SW480 (cell line): Measurements from ENCODE around the gene HIPK2.

Experiments
- DNase-seq: peaks from one replicate; pipeline ENCODE4 v3.0.0-alpha.2; 2016; ENCODE audit warnings: low spot score

Gene HIPK2

DNA sequence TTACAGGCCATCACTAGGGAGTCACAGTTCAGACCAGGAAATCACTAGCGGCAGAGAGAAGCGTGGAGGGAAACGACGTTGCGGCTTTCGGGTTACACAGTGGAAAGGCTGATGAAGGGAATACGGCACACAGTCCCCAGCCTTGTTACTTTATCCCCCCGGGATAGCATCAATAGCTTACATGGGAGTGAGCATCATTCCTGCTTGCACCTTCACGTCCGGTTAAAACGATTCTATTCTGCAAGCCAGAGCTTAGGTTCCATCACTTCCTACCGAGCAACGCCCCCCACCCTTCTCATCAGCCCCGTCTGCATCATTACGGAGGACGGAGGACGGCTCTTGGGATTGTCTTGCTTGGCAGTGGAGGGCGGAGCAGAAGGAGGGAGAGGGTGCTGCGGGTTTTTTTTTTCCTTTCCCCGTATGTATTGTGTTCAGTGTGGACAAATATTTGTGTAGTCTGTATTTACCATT is 129.4 kb downstream of the HIPK2 start:
- DNase-seq: no peak

DNA sequence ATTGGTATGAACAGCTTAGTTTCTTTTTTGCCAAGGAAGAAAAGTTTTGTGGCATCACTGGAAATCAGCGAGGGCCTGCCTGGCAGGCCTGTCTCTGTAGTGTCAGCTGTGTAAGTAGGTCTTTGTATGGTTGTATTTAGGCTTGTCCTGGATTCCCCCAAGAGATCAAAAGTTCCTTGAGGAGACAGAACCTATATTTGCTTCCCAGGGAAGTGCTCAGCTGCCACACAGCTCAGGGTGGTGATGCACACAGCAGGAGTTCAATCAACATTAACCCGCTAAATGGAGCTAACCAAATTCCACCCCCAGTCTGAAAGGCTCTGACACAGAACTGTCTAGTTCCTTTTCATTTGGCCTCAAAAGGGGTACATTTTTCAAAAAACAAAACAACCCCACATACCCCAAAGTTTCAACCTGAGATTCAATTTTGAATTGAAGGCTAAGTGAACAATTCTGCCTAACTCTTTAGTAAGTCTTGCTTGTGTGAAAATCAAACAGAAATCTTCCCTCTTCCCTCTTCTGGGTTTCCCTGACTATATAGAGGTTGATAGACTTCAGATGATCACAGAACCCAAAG is 129.9 kb downstream of the HIPK2 start:
- DNase-seq: no peak

DNA sequence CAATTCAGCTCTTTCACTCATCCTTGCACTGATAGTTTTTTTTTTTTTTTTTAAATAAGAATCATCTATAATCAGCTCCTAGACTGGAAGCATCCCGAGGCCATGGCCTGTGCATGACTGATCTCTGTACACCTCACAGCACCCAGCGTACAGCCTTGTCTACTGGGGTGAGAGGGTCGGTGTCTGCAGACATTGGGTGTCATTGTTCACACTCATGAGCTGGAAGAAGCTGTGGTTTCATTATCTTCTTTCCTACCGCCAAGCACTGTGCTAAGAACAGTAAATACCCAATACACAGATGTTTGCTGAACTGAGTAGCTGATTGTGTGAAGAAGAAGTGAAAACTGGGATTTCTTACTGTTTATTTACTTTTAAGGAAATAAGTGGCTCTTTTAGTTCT is 130.7 kb downstream of the HIPK2 start:
- DNase-seq: no peak

DNA sequence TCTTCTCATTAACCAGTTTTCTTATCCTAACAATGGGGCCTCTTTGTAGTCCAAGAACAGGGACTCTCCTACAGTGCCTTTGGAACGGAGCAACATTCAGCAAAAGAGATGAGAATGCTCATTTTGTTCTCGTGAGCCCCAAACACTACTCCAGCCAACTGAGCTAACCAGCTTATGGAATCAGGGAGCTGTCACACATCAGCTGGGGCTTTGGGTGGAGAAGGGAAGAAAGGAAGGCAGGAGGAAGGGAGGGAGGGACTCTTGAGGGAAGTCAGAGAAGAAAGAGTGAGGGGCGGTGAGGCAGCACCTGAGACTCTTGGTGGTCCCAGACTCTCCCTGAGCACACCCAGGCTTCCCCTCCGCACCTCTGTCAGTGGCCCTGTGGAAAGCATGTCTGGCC is 131.2 kb downstream of the HIPK2 start:
- no peak for DNase-seq

DNA sequence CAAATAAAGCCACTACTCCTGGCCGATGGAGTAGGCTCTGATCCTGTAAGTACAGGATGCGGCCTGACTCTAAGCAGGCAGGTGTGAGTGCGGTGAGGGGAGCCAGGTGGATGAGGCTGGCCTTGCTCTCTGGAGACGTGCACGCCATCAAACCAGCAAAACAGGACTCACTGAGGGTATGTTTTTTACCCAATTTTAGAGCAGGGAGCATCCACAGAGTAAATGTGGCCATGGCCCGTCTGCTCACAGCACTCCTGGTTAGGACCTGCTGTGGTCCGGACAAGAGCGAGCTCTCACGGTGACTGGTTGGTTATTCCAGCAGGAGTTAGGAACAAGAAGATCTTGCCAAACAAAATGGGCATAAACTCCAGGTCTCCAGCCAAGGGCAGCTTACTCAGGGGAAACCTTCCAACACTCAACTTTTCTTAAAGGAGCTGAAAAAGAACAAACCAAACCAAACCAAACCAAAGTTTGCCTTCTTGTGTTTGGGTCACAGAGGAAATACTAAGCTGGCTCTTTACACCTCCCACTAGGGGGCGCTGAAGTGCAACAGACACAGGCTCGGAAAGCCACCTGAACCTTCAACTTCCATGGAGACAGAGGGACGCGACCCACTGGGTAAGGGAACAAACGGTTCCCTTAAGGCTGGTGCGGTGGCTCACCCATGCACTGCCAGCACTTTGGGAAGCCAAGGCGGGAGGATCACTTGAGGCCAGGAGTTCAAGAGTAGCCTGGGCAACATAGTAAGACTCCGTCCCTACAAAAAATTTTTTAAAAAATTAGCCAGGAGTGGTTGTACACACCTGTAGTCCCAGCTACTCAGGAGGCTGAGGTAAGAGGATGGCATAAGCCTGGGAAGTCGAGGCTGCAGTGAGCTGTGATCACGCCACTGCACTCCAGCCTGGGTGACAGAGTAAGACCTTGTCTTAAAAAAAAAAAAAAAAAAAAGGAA is 131.9 kb downstream of the HIPK2 start:
- DNase-seq: peak; percentile 78

DNA sequence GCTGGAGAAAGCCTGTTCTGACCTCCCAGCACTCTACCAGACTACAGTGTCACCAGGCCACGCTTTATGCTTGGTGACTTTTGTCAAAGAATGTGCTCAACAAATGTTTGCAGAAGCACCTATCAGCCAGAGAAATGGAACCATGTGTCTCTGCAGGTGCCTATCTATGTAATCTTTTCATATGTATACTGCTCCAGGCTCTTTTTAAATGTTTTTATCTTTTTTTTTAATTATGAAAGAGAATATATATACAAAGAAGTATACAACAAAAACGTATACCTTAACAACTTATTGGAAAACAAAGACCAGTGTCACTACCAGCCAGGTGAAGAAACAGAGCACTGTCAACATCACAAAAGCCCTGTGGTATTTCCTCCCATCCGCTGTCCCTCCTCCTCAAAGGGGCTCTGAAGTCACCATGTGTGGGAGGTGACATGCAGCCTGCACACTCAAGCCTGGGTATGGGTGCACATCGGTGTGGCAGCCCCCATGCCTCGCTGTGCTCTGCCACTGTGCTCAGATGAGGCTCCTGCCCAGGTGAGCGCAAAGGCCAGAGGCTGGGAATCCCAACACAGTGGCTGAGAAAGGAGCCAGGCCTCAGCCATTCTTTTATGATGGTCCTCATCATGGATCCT is 133.7 kb downstream of the HIPK2 start:
- peak; percentile 62 for DNase-seq

DNA sequence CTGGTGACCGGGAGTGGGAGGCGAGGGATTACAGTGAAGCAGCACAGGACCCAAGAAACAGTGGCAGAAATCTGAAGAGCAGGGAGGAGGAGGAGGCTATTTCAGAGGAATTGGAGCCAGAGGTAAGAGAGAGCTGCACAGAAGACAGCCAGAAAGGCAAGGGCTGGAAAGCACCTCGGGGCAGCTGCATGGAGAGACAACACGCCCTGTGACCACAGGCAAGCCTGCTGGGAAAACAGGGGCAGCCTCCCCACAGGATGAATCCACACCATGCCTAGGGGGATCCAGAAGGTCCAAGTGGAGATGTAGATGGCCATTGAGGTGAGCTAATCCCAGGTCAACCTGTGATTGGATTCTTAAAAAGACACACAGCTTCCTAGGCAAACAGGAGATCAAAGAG is 135.5 kb downstream of the HIPK2 start:
- DNase-seq: no peak

DNA sequence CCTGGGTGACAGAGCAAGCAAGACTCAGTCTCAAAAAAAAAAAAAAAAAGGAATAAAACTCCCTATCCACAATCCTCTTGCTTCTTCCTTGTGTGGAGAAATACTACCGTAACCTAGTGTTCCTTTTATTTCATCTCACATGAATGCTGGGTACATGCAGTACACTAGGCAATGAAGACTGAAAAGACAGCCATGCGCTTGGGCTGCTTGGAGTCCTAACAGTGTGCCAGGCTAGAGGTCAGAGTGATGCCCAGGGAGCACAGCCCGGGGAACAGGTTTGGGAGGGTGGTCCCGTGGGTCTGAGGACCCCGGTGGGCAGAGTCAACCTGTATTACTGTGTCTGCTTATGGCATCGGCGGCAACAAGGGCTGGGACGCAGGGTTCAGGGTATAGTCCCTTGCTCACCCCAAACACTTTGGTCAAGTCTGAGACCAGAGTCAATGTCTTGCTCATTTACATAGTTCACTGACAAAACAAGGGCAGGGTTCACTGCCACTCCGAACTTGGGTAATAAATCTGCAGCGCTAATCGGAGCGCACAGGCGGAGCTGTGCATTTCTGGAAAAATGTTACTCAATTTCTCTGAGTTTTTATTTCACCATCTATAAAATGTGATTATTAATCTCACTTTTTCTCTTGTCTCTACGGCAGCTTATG is 136.3 kb downstream of the HIPK2 start:
- DNase-seq: no peak

DNA sequence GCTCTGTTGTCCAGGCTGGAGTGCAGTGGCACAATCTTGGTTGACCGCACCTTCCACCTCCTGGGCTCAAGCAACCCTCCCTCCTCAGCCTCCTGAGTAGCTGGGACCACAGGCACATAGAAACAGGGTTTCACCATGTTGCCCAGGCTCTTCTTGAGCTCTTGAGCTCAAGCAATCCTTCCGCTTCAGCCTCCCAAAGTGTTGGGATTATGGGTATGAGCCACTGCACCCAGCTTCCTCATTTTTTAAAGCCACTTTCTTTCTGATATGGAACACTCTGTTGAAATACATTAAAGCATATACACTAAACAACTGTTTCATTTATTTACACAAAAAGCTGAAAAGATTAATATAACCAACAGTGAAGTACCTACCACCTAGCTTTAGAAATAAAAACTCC is 137.1 kb downstream of the HIPK2 start:
- no peak for DNase-seq

DNA sequence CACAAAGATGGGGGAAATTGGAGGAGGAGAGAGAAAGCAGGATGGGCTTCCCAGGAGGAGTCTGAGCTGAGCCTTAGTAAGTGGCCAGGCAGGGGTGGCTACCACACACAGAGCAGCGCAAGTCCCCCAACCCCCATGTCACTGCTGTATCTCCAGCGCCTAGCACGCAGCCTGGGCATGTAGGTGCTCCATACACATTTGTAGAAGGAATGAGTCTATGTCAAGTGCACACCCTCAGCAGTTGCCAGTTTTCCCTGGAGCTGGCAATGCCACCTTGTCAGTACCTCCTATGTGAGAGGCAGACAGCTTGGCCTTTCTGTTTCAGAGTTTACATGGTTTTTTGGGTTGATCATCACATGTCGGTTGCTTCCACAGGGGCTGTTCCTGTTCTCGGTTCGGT is 138.2 kb downstream of the HIPK2 start:
- no peak for DNase-seq

DNA sequence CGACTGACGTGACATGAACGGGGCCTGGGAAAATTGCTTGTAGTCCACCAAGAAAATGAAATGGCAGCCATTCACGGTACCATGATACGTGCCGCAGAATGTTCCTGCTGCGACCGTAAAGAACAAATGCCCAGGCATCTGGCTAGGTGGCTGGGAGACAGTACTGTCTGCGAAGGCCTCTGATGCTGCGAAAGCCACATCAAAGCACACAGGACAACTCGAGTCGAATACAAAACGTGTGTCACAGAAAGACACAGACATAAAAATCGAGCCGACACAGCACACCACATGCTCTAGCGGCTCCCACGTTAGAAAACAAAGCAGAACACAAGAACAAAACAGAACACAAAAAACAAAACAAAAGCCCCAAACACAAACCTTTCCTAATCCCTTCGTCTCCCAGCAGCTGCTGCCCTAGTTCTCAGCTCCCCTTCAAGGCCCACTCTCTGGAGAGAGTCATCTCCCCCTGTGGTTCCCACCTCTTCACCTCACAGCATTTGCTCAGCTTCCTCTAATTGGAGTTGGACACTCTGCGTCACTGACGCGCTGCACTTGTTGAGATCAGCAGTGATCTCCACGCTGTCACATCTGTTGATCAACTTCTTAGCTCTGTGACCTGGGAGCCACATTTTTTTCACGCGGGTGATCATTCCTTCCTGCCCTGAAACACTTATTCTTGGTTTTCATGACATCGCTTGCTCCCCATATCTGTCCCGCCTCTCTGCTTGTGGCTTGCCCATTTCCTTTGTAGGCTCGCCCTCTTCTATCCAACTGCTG is 142.1 kb downstream of the HIPK2 start:
- peak; percentile 97 for DNase-seq

DNA sequence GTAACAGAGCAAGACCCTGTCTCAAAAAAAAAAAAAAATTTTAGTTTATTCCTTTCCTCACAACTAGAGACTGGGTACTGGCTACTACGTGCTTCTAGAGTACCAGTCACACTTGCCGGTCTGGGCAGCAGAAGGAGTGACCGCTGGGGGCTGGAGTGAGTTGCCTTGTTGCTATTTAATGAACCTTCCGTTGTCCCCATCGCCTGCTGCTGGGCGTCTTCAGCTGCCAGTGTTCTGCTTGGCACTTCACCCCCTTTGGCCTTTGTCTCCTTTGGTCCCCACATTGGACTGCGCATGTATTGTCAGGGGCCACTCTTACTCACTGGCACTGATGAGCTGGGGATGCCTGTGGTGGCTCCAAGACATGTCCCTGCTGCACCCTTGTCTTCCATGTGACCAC is 143.7 kb downstream of the HIPK2 start:
- DNase-seq: no peak

DNA sequence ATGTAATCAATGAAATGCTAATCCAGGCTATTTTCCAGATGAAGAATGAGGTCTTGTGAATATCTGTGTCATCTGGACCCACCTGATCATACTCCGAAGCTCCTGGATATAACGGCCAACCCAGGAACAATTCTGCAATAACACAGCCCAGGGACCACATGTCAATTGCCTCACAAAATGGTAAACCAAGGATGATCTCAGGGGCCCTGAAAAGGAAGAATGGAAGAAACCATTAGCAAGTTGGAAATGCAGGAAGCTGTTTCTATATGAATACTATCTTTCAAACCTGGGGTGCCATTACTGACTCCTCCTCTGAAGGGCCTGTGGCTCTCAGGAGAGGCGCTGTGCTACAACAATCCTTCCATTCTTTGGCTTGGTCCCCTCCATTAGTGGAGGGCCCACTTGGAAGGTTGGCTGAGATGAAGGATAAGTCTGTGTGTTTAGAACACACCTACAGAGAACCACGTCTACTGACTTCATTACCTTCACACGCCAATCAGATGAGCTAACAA is 146.2 kb downstream of the HIPK2 start:
- DNase-seq: no peak

DNA sequence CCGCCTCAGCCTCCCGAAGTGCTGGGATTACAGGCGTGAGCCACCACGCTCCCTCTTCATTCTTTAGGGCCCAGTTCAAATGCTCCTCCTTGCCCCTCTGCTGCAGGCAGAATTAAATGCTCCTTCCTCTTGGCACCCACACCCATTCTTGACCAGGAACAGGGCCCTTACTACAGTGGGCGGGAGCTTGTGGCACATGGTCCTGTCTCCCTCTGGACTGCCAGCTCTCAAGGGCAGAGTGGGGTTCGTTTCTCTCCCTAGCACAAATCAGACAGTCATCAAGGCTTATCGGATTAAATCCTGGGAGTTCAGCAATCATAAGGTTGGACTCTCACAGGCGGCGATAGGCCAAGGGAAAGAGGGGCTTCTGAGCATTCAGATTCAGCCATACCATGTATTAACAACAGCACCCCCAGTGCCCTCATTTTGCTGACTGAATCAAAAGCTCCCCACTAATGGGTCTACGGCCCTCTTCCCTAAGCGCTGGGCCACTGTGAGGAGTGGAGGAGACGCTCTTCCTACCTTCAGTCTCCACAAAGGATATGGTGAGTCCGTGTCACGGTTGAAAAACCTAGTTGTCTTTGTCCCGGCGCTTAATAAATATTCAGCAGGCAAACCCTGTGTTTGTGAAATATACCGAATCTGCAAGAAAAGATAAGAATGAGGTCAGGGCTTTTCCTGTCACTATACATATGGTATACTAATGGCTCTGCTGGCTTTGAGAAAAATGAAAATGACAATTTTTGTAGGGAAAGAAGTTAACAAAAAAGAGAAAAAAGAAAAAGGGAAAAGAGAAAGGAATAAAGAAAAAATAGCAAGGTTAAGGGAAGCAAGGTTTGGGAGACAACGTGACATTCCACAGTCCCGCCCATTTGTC is 146.9 kb downstream of the HIPK2 start:
- no peak for DNase-seq

DNA sequence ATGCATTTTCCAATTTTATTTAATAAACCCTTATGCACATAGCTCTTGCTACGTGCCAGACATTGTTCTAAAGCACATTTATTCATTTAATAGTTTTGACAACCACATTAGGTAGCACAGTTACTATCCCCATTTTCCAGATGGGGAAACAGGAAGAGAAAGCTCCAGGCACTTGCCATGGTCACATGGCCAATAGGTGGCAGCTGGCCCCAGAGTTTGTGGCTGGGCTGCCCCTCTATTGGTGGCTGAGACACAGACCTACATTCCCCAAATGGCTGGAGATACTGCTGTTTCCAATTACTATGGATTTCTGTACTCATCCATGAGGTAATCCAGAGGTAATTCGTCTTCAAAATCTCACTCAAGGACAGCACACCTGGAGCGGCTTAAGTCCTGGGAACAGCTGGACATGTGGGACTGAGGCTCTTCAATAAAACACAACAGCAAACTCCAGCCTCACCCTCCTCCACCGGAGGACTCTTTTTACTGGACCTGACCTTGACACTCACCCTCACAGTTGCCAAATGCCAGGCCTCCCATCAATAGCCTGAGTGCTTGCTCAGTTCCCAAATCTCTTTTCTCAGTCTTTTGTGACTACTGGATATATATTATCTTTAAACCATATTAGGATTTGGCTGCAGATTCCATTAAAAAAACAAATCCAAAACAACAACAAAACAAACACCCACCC is 148.3 kb downstream of the HIPK2 start:
- peak; percentile 32 for DNase-seq

DNA sequence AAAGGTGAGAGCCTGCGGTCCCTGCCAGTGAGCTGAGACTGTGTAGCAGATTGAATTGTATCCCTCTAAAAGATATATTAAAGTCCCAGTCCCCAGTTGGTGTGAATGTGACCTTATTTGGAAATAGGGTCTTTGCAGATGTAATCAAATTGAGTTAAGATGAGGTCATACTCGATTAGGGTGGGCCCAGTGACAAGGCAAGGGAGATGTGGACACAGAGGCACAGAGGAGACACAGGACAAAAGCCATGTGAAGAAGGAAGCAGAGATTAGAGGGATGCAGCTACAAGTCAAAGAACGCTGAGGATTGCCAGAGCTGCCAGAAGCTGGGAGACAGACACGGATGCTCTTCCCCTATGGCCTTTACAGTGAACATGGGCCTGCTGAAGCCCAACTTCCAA is 150.0 kb downstream of the HIPK2 start:
- DNase-seq: no peak

DNA sequence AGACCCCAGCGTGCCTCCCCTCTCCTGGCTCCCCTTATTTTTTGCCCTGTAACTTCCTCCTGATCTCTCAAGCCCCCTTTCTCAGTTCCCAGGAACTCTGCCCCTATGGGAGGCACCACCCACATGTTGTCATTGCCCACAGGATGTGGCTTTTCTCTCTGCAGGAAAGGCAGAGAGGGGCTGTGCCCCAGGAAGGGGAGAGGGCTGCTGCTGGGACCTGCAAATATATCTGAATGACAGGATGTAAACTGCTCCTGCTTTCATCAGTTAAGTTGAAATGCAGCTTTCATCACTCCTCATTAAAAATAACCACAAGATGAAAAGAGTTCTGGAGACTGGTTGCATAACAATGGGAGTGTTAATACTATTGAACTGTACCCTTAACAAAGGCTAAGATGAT is 151.0 kb downstream of the HIPK2 start:
- DNase-seq: peak; percentile 96

DNA sequence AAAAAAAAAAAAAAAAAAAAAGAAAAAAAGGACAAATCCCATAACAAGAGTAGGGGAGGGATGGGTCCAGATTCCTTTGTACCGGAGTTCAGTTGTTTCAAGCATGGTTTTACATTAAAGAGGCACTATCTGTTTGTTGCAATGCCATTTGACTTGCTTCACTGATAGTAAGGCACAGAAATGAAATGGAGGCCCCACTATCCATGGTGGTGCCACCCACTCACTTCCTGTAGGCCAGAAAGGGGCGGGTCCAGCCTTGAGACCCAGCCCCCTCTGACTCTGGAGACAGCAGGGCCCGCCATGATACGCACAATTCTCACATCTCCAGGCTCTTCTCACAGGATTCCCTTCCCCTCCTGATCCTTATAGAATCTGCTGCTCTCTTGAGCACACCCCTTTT is 154.3 kb downstream of the HIPK2 start:
- no peak for DNase-seq

DNA sequence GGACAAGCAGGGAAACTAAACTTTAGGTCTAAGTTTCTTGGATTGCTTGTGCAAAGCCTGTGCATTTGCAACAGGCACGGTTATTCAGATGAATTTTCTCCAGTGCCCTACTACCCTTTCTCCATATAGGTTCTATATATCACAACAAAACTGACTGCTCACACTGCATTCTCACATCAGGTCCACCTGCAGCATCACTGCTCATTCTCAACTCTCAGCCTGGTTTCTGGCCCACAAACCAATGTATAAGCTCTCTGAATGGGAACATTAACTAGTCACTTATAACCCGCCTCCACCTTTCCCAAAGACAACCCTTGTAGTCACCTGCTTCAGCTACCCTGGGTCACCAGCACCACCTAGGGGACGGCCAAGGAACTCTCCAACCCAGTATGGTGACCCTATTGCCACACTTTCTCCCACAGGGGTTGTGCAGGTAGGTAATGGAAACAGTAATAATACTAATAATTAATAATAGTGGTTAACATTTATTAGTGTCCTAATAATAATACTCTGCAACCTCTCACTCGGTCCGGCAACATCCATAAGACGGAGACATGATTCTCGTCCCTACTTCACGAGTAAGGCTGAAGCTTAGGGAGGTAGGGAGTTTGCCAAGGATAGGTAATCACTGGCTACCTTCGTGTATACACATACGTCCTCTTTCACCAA is 157.0 kb downstream of the HIPK2 start:
- peak; percentile 51 for DNase-seq

DNA sequence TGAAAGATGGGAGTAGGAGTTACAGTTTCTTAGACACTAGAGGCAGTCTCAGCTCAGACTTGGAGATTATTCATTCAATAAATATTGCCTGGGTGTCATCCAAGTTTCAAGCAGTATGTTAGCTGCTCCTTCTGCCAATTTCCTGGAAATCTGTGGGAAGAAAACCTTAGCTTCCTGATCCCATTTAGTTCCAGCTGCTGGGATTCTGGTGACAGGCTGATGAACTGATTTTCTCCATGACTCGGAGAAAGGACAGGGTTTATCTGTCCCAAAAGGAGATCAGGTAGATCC is 158.5 kb downstream of the HIPK2 start:
- DNase-seq: no peak
